Eye (tissue), 1 donor: ENCODE measurements around the gene THRSP.
"Not testable (repeated sequence)": the region's sequence is repeated elsewhere in the genome, so short reads cannot be mapped to it uniquely, and the experiment has no call there.

ENCODE experiments used
- DNase-seq: peaks from one replicate; pipeline ENCODE4 v3.0.0-alpha.2; 2015

The THRSP gene

DNA sequence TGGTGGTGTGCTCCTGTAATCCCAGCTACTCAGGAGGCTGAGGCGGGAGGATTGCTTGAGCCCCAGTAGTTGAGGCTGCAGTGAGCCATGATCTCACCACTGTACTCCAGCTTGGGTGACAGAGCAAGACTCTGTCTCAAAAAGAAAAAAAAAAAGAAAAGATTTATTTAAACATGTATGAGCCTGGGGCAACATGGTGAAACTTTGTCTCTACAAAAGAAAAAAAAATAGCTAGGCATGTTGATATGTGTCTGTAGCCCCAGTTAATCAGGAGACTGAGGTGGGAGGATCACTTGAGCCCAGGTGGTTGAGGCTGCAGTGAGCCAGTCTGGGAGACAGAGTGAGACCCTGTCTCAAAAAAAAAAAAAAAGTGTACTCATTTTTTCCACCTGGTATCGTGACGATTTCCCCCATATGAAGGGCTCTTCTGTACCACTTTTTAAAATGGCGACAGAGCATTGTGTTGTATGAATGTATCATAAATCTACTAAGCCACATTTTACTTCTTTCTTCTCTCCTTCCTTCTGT, 24.2 kb upstream of the THRSP start:
- DNase-seq = no peak

DNA sequence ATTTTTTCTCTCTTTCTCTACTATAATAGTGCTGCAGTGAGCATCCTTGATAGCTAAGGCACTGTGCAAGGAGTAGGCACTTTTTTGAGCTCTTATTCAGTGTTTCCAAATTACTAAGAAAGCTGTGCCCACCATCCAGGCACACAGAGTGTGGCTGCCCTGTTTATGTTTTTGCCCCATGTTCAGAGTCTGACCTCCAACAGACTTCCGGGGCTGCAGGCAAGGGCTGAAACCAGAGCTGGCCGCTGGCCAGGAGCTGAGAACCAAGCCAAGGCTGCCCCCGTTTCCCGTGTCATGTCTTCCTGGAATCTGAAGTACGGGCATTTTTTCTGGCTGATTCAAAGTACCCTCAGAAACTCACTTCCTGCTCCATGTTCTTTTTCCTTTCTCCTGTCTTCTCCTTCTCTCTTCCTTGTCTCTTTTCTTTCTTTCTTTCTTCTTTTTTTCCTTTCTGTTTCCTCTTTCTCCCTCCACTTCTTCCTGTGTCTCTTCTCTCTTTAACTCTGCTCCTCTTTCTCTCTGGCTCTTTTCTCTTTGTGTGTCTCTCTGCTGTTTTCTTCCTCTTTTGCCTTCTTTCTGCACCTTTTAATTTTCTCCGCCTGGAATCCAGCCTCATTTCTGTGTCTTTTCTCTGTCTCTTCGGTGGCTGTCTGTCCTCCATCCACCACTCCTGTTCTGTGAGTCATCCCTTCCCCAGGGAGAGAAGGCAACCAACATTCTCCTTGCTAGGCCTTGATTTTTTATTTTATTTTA, 23.6 kb upstream of the THRSP start:
- peak; percentile 57 for DNase-seq

- DNase-seq = no peak
Observed at GRCh38 chr11:78040691-78041379, 22.8 kb upstream of the THRSP start.

- not testable (repeated sequence) for DNase-seq
Observed at GRCh38 chr11:78041380-78041719, 22.3 kb upstream of the THRSP start.

GRCh38 chr11:78041843-78042440, 21.7 kb upstream of the THRSP start:
- no peak for DNase-seq

GRCh38 chr11:78044706-78045105, 19.0 kb upstream of the THRSP start:
- DNase-seq = no peak

- peak; percentile 92 for DNase-seq
Observed at GRCh38 chr11:78045851-78046485, 17.7 kb upstream of the THRSP start.

DNA sequence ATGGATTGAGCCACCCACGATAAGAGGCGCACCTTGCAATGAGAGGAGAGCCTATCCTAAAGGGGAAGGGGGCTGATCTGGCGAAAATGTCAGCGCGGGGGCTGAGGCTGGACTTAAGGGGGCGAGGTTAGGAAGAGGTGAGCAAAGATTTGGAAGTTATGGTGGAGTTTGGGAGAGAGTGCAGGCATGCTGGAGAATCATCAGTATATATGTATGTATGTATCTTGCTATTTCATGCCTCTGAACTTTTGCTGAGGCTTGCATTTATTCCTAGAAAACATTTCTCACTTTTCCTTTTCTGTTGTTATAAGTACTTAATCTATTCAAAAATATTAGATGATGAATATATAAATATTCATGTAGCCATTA, 17.2 kb upstream of the THRSP start:
- DNase-seq = no peak

DNA sequence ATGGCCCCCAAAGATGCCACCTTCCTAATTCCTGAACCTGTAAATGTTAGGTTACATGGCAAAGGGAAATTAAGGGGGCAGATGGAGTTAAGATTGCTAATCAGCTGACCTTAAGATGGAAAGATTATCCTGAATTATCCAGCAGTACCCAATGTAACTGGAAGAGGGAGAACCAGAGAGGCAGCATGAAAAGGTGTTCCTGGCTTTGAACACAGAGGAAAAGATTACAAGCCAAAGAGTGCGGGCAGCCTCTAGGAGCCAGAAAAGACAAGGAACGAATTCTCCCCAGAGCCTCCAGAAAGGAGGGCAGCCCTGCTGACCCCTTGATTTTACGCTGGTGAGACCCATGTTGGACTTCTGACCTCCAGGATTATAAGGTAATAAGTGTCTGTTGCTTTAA, 15.1 kb upstream of the THRSP start:
- no peak for DNase-seq

GRCh38 chr11:78049348-78049747, 14.3 kb upstream of the THRSP start:
- no peak for DNase-seq

- no peak for DNase-seq
Observed at GRCh38 chr11:78050964-78051831, 12.5 kb upstream of the THRSP start.

- DNase-seq = no peak
Observed at GRCh38 chr11:78054971-78055370, 8.7 kb upstream of the THRSP start.

GRCh38 chr11:78056093-78056492, 7.6 kb upstream of the THRSP start:
- no peak for DNase-seq

- no peak for DNase-seq
Observed at GRCh38 chr11:78057462-78058055, 6.1 kb upstream of the THRSP start.

GRCh38 chr11:78059749-78060328, 3.8 kb upstream of the THRSP start:
- DNase-seq = not testable (repeated sequence)

DNA sequence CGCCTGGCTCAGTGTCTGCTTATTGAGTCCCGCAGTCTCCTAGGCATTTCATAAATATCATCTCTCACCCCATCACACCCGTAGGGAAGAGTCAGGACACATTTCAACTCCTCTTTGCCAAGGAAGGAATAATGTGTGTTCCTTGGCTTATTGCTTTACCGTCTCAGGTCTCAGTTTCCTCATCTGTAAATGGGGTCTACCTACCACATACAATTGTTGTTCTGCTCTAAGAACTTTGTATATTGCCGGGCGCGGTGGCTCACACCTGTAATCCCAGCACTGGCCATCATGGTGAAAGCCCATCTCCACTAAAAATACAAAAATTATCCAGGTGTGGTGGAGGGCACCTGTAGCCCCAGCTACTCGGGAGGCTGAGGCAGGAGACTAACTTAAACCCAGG, 3.1 kb upstream of the THRSP start:
- DNase-seq = no peak

GRCh38 chr11:78061088-78061920, 2.4 kb upstream of the THRSP start:
- DNase-seq = no peak

DNA sequence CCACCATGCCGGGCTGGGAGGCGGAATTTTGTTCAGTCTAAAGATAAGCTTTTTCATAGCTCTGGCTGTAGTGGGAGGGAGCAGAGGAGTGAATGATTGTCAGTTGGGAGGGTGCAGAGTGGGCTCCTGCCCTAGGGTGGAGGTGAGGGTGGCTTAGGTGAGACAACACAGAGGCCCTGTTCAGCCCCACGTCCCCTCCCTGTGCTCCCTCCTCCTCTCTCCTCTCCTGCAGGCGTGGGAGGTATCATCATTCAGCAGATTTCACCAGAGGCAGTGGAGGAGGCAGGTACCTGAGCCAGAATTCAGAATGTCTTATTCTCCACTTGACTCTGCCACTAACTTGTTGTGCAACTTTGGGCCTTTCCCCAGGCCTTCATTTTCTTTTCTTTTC, 1.7 kb upstream of the THRSP start:
- DNase-seq = no peak

DNA sequence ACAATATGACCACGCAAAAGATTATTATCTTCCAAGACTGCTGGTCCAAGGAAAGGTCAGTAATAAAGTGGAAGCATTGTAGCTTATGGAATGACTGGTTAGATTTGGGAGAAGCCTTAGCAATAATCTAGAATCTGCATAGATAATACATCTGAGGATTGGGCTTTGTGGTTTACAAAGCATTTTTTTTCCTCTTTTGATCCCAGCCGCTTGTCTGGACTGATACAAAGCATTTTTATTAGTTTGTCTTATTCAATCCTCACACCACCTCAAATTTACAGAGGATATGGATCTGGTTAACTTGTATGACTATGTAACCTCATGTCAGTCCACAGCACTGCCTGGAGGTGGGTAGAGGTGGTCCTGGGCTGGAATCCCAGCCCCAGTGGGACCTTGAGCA, 990 bp upstream of the THRSP start:
- DNase-seq = no peak

GRCh38 chr11:78065203-78065602, 1.5 kb downstream of the THRSP start:
- no peak for DNase-seq

GRCh38 chr11:78066471-78066870, 2.8 kb downstream of the THRSP start:
- DNase-seq = no peak
